Fibroblast of mammary gland (primary cell): Measurements from ENCODE around the gene F3.

Source experiments
- DNase-seq: peaks from one replicate; pipeline ENCODE4 v3.0.0-alpha.2; 2010; ENCODE audit warnings: low read depth
- H3K4me3 ChIP-seq: 2 replicates; pipeline ENCODE4 v1.5.1; 2011; ENCODE audit warnings: low read depth, mild to moderate bottlenecking, low read length, moderate library complexity; ENCODE audit not compliant: control insufficient read depth
- TF ChIP-seq, protein P1 (sequence below): conservative IDR thresholded peaks from 2 replicates; pipeline ENCODE4 v1.5.1; 2011; ENCODE audit warnings: low read depth, low read length, inconsistent platforms; ENCODE audit not compliant: control insufficient read depth, insufficient read depth

The F3 gene

DNA sequence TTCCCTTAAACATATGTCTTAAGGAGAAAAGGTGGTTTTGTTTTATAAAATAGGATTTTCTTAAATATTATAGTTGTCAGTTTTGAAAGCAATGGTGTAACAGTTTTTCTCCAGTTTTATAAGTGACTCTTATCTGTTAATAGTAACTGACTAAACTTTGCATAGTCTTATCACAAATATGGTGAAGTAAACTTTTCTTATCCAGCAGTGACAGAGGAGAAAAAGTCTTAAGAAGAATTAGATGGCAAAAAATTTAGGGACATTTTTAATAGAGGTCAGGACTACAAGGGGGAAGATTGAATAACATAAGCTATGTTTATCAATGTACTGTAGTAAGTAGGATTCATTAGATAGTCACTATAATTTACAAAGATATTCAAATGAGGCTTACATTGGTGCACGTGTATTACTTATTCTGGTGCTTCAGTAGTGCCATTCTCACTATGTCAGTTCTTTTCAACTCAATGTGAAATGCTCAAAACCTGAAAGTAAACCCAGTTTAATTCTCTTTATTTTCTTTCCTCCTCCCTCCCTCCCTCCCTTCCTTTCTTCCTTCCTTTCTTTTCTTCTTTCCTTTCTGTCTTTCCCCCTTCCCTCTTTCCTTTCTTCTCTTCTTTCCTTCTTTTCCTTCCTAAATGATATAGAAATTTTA, 26.1 kb downstream of the F3 start:
- no peak overlapping the region for H3K4me3 ChIP-seq
- TF ChIP-seq, protein P1, sequence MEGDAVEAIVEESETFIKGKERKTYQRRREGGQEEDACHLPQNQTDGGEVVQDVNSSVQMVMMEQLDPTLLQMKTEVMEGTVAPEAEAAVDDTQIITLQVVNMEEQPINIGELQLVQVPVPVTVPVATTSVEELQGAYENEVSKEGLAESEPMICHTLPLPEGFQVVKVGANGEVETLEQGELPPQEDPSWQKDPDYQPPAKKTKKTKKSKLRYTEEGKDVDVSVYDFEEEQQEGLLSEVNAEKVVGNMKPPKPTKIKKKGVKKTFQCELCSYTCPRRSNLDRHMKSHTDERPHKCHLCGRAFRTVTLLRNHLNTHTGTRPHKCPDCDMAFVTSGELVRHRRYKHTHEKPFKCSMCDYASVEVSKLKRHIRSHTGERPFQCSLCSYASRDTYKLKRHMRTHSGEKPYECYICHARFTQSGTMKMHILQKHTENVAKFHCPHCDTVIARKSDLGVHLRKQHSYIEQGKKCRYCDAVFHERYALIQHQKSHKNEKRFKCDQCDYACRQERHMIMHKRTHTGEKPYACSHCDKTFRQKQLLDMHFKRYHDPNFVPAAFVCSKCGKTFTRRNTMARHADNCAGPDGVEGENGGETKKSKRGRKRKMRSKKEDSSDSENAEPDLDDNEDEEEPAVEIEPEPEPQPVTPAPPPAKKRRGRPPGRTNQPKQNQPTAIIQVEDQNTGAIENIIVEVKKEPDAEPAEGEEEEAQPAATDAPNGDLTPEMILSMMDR: no peak
- no peak for DNase-seq

DNA sequence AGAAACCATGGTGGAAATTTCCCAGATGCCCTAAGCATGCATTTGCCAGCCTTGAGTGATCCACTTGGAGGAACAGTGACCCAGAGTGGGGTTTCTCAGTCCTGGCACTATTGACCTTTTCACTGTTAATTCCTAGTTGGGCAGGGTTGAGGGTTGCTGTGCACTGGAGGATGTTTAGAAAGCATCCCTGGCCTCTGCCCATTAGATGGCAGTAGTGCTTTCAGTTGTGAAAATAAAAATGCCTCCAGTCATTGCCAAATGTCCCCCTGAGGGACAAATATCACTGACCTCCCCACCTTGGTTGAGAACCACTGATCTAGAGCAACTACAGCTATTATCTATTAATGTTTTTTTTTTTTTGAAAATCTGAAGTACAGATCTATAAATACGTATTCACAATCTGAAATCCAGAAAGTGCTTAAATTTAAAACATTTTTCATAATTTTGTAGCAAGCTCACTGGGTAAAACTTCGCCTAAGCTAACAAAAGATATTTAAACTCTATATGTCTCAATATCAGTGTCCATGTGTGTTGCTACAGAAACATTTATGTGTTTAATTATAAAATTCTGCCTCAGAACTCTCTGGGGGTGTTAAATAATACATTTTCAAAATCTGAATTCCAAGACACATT, 27.3 kb downstream of the F3 start:
- no peak overlapping the region for H3K4me3 ChIP-seq
- no peak for DNase-seq
- TF ChIP-seq, protein P1: peak; percentile 80

DNA sequence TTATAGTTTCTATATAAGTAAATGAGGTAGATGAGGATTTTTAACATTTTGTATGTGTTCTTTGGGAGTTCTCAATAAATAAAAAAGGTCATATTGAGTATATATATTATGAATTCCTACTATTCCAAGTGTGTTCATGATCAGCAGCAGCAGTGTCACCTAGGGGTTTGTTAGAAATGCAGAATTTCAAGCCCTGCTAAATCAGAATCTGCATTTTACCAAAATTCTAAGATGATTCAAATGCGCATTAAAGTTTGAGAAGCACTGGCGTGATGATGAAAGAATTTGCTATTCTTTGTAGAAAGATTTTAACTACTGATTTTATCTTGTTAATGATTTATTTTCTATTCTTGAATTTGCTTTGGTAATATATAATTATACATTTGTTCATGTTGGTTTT, 28.7 kb downstream of the F3 start:
- H3K4me3 ChIP-seq: no peak overlapping the region
- TF ChIP-seq, protein P1: no peak
- no peak for DNase-seq

DNA sequence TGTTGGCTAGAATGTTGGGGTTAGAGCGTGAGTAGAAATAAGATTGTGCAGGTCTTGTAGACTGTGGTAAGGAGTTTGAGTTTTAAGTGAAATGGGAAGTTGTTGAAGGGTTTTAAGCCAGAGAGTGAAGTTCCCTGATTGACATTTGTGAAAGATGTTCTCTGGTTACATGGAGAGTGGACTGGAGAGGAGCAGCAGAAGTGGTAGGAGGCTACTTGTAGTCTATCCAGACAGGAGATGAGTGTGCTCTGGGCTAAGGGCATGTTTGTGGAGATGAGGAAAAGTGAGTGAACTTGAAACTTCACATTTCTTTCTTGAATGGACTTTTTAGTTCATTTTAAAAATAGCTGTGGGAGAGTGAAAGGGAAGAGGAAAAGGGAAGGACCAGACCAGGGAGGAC, 37.0 kb downstream of the F3 start:
- TF ChIP-seq, protein P1: no peak
- no peak overlapping the region for H3K4me3 ChIP-seq
- no peak for DNase-seq

DNA sequence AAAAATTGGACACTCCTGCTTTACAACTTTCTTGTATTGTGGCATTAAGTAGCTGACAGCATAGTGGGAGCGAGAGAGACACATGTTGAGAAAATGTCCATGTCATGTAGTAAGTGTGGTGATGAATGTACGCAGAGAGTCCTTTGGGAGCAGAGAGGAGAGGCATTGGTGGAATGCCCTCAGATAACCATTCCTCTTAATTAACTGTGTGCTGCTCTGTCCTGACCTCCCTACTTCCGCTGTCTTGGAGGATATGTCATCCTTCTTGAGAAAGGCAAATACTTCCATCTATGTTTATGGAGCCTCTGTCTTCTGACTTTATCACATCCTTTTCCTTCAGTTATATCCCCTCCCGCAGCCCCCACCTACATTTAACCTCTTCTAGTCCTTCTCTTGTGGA, 38.4 kb downstream of the F3 start:
- DNase-seq: no peak
- TF ChIP-seq, protein P1: no peak

DNA sequence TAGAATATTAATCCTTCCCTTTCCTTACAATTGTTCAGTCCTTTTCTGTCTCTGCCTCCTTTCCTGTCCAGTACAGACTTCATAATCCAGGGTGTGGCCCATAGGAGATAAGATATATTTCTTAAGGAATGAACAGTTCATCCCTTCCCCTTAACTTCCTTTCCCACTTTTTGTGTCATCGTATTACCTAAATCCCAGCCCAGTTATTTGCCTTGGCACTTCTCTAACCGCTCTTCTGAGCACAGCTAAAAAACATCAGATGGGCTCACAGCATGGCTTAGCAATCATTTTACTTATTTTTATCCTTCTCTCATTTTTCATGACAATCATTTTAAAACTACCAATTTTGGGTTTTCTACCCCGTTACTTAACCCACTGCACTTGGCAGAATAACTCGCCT, 39.6 kb downstream of the F3 start:
- no peak for DNase-seq
- no peak overlapping the region for H3K4me3 ChIP-seq
- TF ChIP-seq, protein P1: no peak

More for the DNA sequence above, 38.4 kb downstream of the F3 start:
- no peak overlapping the region for H3K4me3 ChIP-seq
